GM12878 (cell line): Measurements from ENCODE around the gene GLE1. TPM values are rescaled to one million over a fixed set of nuclear protein-coding genes. Genes with fewer than 3 reads are reported as not detected.

Source experiments
- ATAC-seq: fragments of 200-7000 bp; cut with Tn5 transposase; 3 replicates; pipeline ENCODE4 v1.9.1; 2020; ENCODE audit warnings: mild to moderate bottlenecking, moderate library complexity
- BruUV-seq: library from RNA; stranded (reverse); fragments of 400-500 nt; replicated peaks from 2 replicates; lab custom pipeline; 2021; lab: Mats Ljungman, UMichigan
- CTCF ChIA-PET: fragments of 300-600 bp; sonication (Branson Sonifier 250); formaldehyde crosslinking; extraction: SDS; loops from one replicate; lab custom pipeline; 2021; ENCODE audit warnings: inconsistent platforms; lab: Yijun Ruan, JAX
- POLR2A ChIA-PET: fragments of 350-600 bp; formaldehyde crosslinking; extraction: SDS; loops from one replicate; lab custom pipeline; 2021; ENCODE audit warnings: inconsistent platforms; lab: Charles Lee
- RAD21 ChIA-PET: fragments of 300-600 bp; sonication (Branson Sonifier 250); formaldehyde crosslinking; loops from one replicate; lab custom pipeline; 2023; ENCODE audit warnings: antibody characterized with exemption; ENCODE audit not compliant: unreplicated experiment; lab: Charles Lee
- SMC1A ChIA-PET: fragments of 300-600 bp; sonication (Branson Sonifier 250); formaldehyde crosslinking; loops from one replicate; lab custom pipeline; 2023; ENCODE audit not compliant: unreplicated experiment, uncharacterized antibody; lab: Charles Lee
- DNase-seq: peaks from one replicate; pipeline ENCODE4 v3.0.0-alpha.2; 2011; ENCODE audit warnings: low read depth, low spot score
- FAIRE-seq: peaks from 3 replicates; lab custom pipeline; 2011; peaks lifted over from hg19 to GRCh38; lab: Jason Lieb, UNC
- H2AFZ ChIP-seq: 2 replicates; pipeline ENCODE4 v1.6.0; 2011; ENCODE audit warnings: low read depth, low read length, control low read depth; ENCODE audit not compliant: control insufficient read depth
- H3K27ac ChIP-seq: 2 replicates; pipeline ENCODE4 v1.5.1; 2011; ENCODE audit warnings: control low read depth; ENCODE audit not compliant: control insufficient read depth, insufficient read depth
- H3K27me3 ChIP-seq, 2 experiments: replicated peaks in 1 of 2; 2 replicates each; pipeline versions ENCODE4 v1.6.0 to v1.6.1; 2011; ENCODE audit warnings: low read length in 1 of 2; ENCODE audit not compliant: control insufficient read depth in 2 of 2, insufficient read depth in 2 of 2
- H3K36me3 ChIP-seq, 2 experiments: 2 replicates each; pipeline ENCODE4 v1.5.1; 2011; ENCODE audit warnings: low read length in 1 of 2; ENCODE audit not compliant: control insufficient read depth in 2 of 2, insufficient read depth in 2 of 2
- H3K4me1 ChIP-seq: 2 replicates; pipeline ENCODE4 v1.6.1; 2011; ENCODE audit warnings: mild to moderate bottlenecking, low read length, moderate library complexity, mixed read lengths; ENCODE audit not compliant: control insufficient read depth, insufficient read depth
- H3K4me2 ChIP-seq: 2 replicates; pipeline ENCODE4 v1.6.0; 2011; ENCODE audit warnings: control low read depth; ENCODE audit not compliant: control insufficient read depth, insufficient read depth
- H3K4me3 ChIP-seq: fragments of 200-600 bp; sonication (generic); 2 replicates; pipeline ENCODE4 v1.5.1; 2016
- H3K79me2 ChIP-seq: 2 replicates; pipeline ENCODE4 v1.6.0; 2011; ENCODE audit warnings: low read length; ENCODE audit not compliant: control insufficient read depth, insufficient read depth
- H3K9ac ChIP-seq: 2 replicates; pipeline ENCODE4 v1.8.0; 2011; ENCODE audit warnings: low read length, control low read depth, mixed read lengths; ENCODE audit not compliant: control insufficient read depth, insufficient read depth
- H3K9me3 ChIP-seq: replicated peaks from 3 replicates; pipeline ENCODE4 v1.5.1; 2011; ENCODE audit warnings: mild to moderate bottlenecking, low read length; ENCODE audit not compliant: control insufficient read depth, insufficient read depth
- H4K20me1 ChIP-seq: 2 replicates; pipeline ENCODE4 v1.6.0; 2011; ENCODE audit not compliant: control insufficient read depth, insufficient read depth
- ATF7 ChIP-seq: fragments of 450-650 bp; IDR thresholded peaks from 2 replicates; pipeline ENCODE4 v1.6.1; 2016; ENCODE audit warnings: low read depth, mild to moderate bottlenecking
- BCL3 ChIP-seq: IDR thresholded peaks from 2 replicates; pipeline ENCODE4 v1.6.1; 2011; ENCODE audit warnings: borderline replicate concordance, low read depth, mild to moderate bottlenecking, moderate library complexity, low read length; ENCODE audit not compliant: insufficient read depth, poor library complexity, severe bottlenecking
- BRCA1 ChIP-seq: IDR thresholded peaks from 2 replicates; pipeline ENCODE4 v1.6.1; 2011; ENCODE audit warnings: low read depth, low read length, improper control_type of control experiment
- CBX3 ChIP-seq: fragments of 200-600 bp; sonication (generic); IDR thresholded peaks from 2 replicates; pipeline ENCODE4 v1.6.1; 2016; ENCODE audit warnings: low read depth, borderline replicate concordance
- CREM ChIP-seq: IDR thresholded peaks from 2 replicates; pipeline ENCODE4 v1.6.1; 2014; ENCODE audit warnings: antibody characterized with exemption, low read depth
- HCFC1 ChIP-seq: fragments of 150-350 bp; IDR thresholded peaks from 2 replicates; pipeline ENCODE4 v1.6.1; 2014; ENCODE audit warnings: low read length
- JUNB ChIP-seq: IDR thresholded peaks from 2 replicates; pipeline ENCODE4 v1.6.1; 2016; ENCODE audit warnings: antibody characterized with exemption, mild to moderate bottlenecking
- JUND ChIP-seq: IDR thresholded peaks from 2 replicates; pipeline ENCODE4 v1.6.1; 2012; ENCODE audit warnings: low read depth, mild to moderate bottlenecking, low read length, improper control_type of control experiment, moderate library complexity
- NBN ChIP-seq: fragments of 450-650 bp; IDR thresholded peaks from 2 replicates; pipeline ENCODE4 v1.6.1; 2016
- NR2C2 ChIP-seq: IDR thresholded peaks from 2 replicates; pipeline ENCODE4 v1.6.1; 2011; ENCODE audit warnings: borderline replicate concordance, low read depth; ENCODE audit not compliant: control insufficient read depth, insufficient read length
- POLR2AphosphoS5 ChIP-seq: IDR thresholded peaks from 2 replicates; pipeline ENCODE4 v1.6.1; 2011; ENCODE audit warnings: mild to moderate bottlenecking, low read length, inconsistent platforms
- RBBP5 ChIP-seq: fragments of 200-600 bp; sonication (generic); conservative IDR thresholded peaks from 2 replicates; pipeline ENCODE4 v1.6.1; 2016
- SP1 ChIP-seq: IDR thresholded peaks from one replicate; pipeline ENCODE4 v1.6.1; 2011; ENCODE audit warnings: low read depth, low read length
- ZNF274 ChIP-seq: IDR thresholded peaks from one replicate; pipeline ENCODE4 v1.8.0; 2011; ENCODE audit not compliant: insufficient read length, insufficient read depth
- WGBS: methylation state at CpG from one replicate; pipeline ENCODE4 v1.1.6; 2016; ENCODE audit warnings: low lambda C conversion rate; ENCODE audit not compliant: insufficient replicate concordance, insufficient coverage; ENCODE audit errors: missing lambda C conversion rate; 5-methylcytosine and 5-hydroxymethylcytosine counted together
- in situ Hi-C: fragments of 300-500 bp; cut with MboI; formaldehyde crosslinking; loops from 9 replicates; pipeline ENCODE4 v1.14.3; 2018; ENCODE audit warnings: mixed read lengths
- intact Hi-C: fragments of 100-400 bp; cut with micrococcal nuclease; formaldehyde crosslinking; loops from one replicate; pipeline ENCODE4 v1.14.2; 2022; ENCODE audit not compliant: unreplicated experiment
- polyA plus RNA-seq, 11 experiments: library from polyadenylated mRNA; depleted of rRNA in 4 of 11; unstranded in 6 of 11; stranded (reverse) in 5 of 11; fragments of >200 nt; fragmentation: Nextera tagmentation in 4 of 11; fragmentation: Illumina TruSeq in 1 of 11; extraction: Ambion mirVana in 4 of 11; extraction: Trizol in 1 of 11; gene quantifications; 1 replicate in 1 of 11; 2 replicates in 10 of 11; pipeline versions ENCODE4 v1.2.1 to v1.2.3, GENCODE V29; 2011 to 2016; ENCODE audit warnings: inconsistent platforms in 2 of 11, missing spikeins in 2 of 11, low read depth in 1 of 11
- total RNA-seq, 4 experiments: library from RNA; depleted of rRNA in 3 of 4; stranded (reverse); fragments of >200 nt in 3 of 4; fragmentation: Illumina TruSeq in 1 of 4; extraction: Trizol in 1 of 4; gene quantifications; 2 replicates each; pipeline versions ENCODE4 v1.2.1 to v1.2.3, GENCODE V29; 2013 to 2021

Gene GLE1
- total and polyA plus RNA-seq, 10 of the 15 experiments (the other 5 are each of a cell fraction or from before 2014, with no cell fraction given): 17.4 to 52.0 (median 37.7) TPM

GRCh38 chr9:128556276-128556675 is 51.8 kb downstream of the GLE1 start:
- no peaks in the 10 kb centered on the region for H3K27me3 ChIP-seq
- intact Hi-C loops (loop anchor here (10.0 kb wide), 1 partner anchor 129 kb away; the partner anchor contains the start of gene SET), in situ Hi-C loops (no loop called here)
- H4K20me1 ChIP-seq: no peaks in the 10 kb centered on the region
- no TSS peak for BruUV-seq
- TF ChIP-seq JUND: 0 out of 2 replicates have a peak, but pooled peaks have one; percentile 17
- TF ChIP-seq CBX3: no peak
- peak; percentile 74 for TF ChIP-seq JUNB
- no peak for TF ChIP-seq SP1
- peaks cover 30% of the 10 kb centered on the region for H3K4me1 ChIP-seq
- ChIA-PET SMC1A (interaction anchor here (0.9 to 1.8 kb wide), 4 partner anchors 13 to 35 kb away, joined by 3 to 5 read pairs (median 4); no protein-coding TSS in a partner anchor), CTCF (interaction anchor here (0.9 to 1.6 kb wide), 4 partner anchors 9 to 194 kb away, joined by 3 to 9 read pairs (median 4); no protein-coding TSS in a partner anchor), POLR2A (interaction anchor here (1.0 to 1.2 kb wide), 2 partner anchors 20 to 45 kb away, joined by 3 read pairs; no protein-coding TSS in a partner anchor), RAD21 (interaction anchor here (1.0 to 1.1 kb wide), 3 partner anchors 9 to 44 kb away, joined by 3 to 5 read pairs (median 3); no protein-coding TSS in a partner anchor)
- 59% methylated on average over 2 of the region's 2 CpGs for WGBS
- DNase-seq: no peak
- no peaks in the 10 kb centered on the region for H3K36me3 ChIP-seq
- H3K4me3 ChIP-seq: 0 out of 2 replicates have a peak overlapping the region, but pooled peaks have one; percentile 2
- no peak overlapping the region for H2AFZ ChIP-seq
- H3K9me3 ChIP-seq: no peaks in the 10 kb centered on the region
- peaks cover 50% of the 10 kb centered on the region for H3K79me2 ChIP-seq
- H3K9ac ChIP-seq: no peak overlapping the region
- no peak for FAIRE-seq
- no peak for ATAC-seq
- peak overlapping the region; percentile 4; the same call in 1 of the 2 replicates for H3K4me2 ChIP-seq
- no peak overlapping the region for H3K27ac ChIP-seq

- POLR2A ChIA-PET: interaction anchor here (0.6 to 1.3 kb wide), 5 partner anchors 20 to 1694 kb away, joined by 3 to 5 read pairs (median 3); partner anchors contain the start of gene GLE1
- no peaks in the 10 kb centered on the region for H3K9me3 ChIP-seq
- in situ Hi-C loops (no loop called here), intact Hi-C loops (loop anchor here (10.0 kb wide), 1 partner anchor 128 kb away; the partner anchor contains the start of gene SET)
- H3K36me3 ChIP-seq: no peaks in the 10 kb centered on the region
- FAIRE-seq: no peak
- no peak overlapping the region for H3K9ac ChIP-seq
- no TSS peak for BruUV-seq
- WGBS: 81% methylated on average over 5 of the region's 5 CpGs
- no peak overlapping the region for H3K27ac ChIP-seq
- CTCF ChIA-PET: interaction anchor here (0.7 to 1.6 kb wide), 2 partner anchors 45 to 194 kb away, joined by 3 to 4 read pairs; no protein-coding TSS in a partner anchor
- 0 out of 2 replicates have a peak overlapping the region, but pooled peaks have one; percentile 2 for H3K4me3 ChIP-seq
- H3K4me2 ChIP-seq: peak overlapping the region; percentile 40; the same call in 1 of the 2 replicates
- peaks cover 30% of the 10 kb centered on the region for H3K4me1 ChIP-seq
- H2AFZ ChIP-seq: no peak overlapping the region
- RAD21 ChIA-PET: no interaction called here
- H3K27me3 ChIP-seq: no peaks in the 10 kb centered on the region
- no peak for ATAC-seq
- H4K20me1 ChIP-seq: no peaks in the 10 kb centered on the region
- SMC1A ChIA-PET: interaction anchor here (1.0 to 2.5 kb wide), 6 partner anchors 13 to 52 kb away, joined by 3 to 10 read pairs (median 5); partner anchors contain the start of gene GLE1
- H3K79me2 ChIP-seq: peaks cover 50% of the 10 kb centered on the region
- DNase-seq: no peak
- TF ChIP-seq ATF7 (no peak), NR2C2 (no peak), BRCA1 (no peak), CREM (no peak), NBN (no peak), RBBP5 (no peak), BCL3 (no peak), POLR2AphosphoS5 (no peak), ZNF274 (no peak), HCFC1 (no peak)
These were observed 52.6 kb downstream of the GLE1 start for GRCh38 chr9:128556926-128557634.
